Brain microvascular endothelial cell (primary cell): Measurements from ENCODE around the gene JAK3.

Source experiments
- DNase-seq: peaks from one replicate; pipeline ENCODE4 v3.0.0-alpha.2; 2020
- H3K27ac ChIP-seq: fragments of 250-450 bp; sonication (Bioruptor Pico); 2 replicates; pipeline ENCODE4 v1.5.1; 2020; ENCODE audit warnings: mild to moderate bottlenecking, moderate library complexity
- H3K27me3 ChIP-seq: fragments of 250-450 bp; sonication (Bioruptor Pico); replicated peaks from 2 replicates; pipeline ENCODE4 v1.5.1; 2020; ENCODE audit warnings: mild to moderate bottlenecking
- H3K36me3 ChIP-seq: fragments of 250-450 bp; sonication (Bioruptor Pico); replicated peaks from 2 replicates; pipeline ENCODE4 v1.5.1; 2020; ENCODE audit warnings: mild to moderate bottlenecking
- H3K4me3 ChIP-seq: 2 replicates; pipeline ENCODE4 v1.5.1; 2011; ENCODE audit warnings: low read depth, mild to moderate bottlenecking, control low read depth, low read length, moderate library complexity
- in situ Hi-C: cut with HindIII; loops from 2 replicates; pipeline ENCODE4 v1.10.0; 2017; ENCODE audit warnings: low sequenced_read_pairs, low pct_ligation_motif_present
- TF ChIP-seq, protein P1 (sequence below): IDR thresholded peaks from 2 replicates; pipeline ENCODE4 v1.5.1; 2011; ENCODE audit warnings: low read depth, mild to moderate bottlenecking, moderate library complexity, low read length, control low read depth, inconsistent platforms; ENCODE audit errors: missing control alignments

Gene JAK3

DNA sequence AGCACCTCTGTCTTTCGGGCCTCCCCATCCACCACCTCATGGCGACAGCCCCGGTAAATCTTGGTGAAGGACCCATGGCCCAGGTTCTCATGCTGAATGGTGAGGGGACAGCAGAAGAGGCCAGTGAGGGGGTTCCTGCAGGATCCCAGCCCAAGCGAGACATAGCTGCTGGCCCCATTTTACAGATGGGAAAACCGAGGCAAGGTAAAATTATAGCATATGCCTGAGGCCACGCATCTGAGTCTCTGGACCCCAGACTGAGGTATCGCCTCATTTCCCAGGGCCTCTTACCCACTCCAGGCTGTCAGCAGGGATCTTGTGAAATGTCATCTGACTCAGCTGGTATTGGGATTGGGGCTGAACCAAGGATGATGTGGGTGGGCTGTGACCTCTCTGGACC, 9.8 kb downstream of the JAK3 start:
- TF ChIP-seq, protein P1, sequence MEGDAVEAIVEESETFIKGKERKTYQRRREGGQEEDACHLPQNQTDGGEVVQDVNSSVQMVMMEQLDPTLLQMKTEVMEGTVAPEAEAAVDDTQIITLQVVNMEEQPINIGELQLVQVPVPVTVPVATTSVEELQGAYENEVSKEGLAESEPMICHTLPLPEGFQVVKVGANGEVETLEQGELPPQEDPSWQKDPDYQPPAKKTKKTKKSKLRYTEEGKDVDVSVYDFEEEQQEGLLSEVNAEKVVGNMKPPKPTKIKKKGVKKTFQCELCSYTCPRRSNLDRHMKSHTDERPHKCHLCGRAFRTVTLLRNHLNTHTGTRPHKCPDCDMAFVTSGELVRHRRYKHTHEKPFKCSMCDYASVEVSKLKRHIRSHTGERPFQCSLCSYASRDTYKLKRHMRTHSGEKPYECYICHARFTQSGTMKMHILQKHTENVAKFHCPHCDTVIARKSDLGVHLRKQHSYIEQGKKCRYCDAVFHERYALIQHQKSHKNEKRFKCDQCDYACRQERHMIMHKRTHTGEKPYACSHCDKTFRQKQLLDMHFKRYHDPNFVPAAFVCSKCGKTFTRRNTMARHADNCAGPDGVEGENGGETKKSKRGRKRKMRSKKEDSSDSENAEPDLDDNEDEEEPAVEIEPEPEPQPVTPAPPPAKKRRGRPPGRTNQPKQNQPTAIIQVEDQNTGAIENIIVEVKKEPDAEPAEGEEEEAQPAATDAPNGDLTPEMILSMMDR, result no peak
- H3K4me3 ChIP-seq, result no peak overlapping the region
- H3K27me3 ChIP-seq, result no peaks in the 10 kb centered on the region
- no peak for DNase-seq
- in situ Hi-C loops, result no loop called here
- no peaks in the 10 kb centered on the region for H3K36me3 ChIP-seq
- H3K27ac ChIP-seq, result no peak overlapping the region

DNA sequence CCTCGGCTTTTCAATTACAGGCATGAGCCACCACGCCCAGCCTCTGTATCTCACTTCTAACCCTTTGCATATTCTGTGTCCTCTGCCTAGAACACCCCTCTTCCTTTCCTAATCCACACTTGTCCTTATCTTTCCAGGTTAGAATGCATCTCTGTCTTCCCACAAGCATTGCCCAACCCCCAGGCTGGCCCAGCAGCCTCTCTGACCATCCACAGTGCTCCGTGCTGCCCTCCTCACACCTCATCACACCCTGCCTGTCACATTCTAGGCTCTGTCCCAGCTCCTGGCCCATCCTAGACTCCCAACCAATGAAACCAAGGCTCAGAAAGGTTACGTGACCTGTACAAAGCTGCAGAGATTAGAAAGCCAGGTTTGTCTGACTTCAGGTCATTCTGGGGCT, 11.3 kb downstream of the JAK3 start:
- Histone ChIP-seq H3K4me3 (no peak overlapping the region), H3K27me3 (no peaks in the 10 kb centered on the region), H3K27ac (no peak overlapping the region), H3K36me3 (no peaks in the 10 kb centered on the region)
- DNase-seq, result no peak
- in situ Hi-C loops, result no loop called here
- TF ChIP-seq, protein P1, result no peak

DNA sequence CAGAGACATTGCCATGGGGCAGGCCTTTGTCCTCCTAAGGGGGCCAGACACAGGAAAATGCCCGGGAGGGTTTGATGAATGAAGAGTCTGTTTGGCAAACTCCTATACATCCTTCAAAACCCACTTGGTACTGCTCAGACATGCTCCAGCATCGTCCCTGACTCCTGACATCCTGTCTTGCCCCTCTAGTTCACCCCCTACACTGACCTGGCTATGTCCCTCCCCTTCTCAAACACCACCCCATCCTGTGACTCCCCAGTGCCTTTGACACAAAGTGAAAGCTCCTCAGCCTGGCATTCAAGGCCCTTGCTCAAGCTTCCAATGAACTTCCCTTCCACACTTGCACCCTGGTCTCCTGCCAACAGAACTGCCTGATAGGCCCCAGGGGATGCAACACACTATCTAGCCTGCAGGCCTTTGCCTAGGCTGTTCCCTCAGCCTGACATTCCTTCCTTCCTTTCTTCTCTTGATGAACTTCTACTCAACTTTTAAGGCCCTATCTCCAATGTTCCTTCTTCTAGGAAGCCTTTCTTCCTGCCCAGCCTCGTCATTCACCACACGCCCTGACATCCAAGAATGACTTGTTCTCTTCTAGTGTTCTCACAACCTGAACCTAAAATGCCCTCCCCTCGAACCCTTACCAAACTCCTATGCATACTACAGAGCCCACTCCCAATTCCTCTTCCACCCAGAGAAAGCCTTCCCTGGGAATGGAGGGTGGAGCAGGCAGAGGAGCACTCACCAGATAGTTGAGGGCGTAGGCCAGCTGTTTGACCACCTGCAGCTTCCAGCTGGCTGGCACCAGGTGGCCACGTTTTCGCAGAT, 12.4 kb downstream of the JAK3 start:
- Histone ChIP-seq H3K4me3 (no peak overlapping the region), H3K27ac (no peak overlapping the region), H3K27me3 (no peaks in the 10 kb centered on the region), H3K36me3 (no peaks in the 10 kb centered on the region)
- in situ Hi-C loops, result no loop called here
- DNase-seq, result no peak
- TF ChIP-seq, protein P1, result no peak

- in situ Hi-C loops, result no loop called here
- H3K27ac ChIP-seq, result no peak overlapping the region
- DNase-seq, result no peak
- no peak overlapping the region for H3K4me3 ChIP-seq
- TF ChIP-seq, protein P1, result peak; percentile 43
- no peaks in the 10 kb centered on the region for H3K27me3 ChIP-seq
- no peaks in the 10 kb centered on the region for H3K36me3 ChIP-seq
Measured at GRCh38 chr19:17834350-17835181, 13.2 kb downstream of the JAK3 start.

GRCh38 chr19:17832443-17833208, 15.2 kb downstream of the JAK3 start:
- no peak overlapping the region for H3K27ac ChIP-seq
- H3K36me3 ChIP-seq, result no peaks in the 10 kb centered on the region
- H3K27me3 ChIP-seq, result no peaks in the 10 kb centered on the region
- TF ChIP-seq, protein P1, result no peak
- no peak for DNase-seq
- in situ Hi-C loops, result no loop called here
- no peak overlapping the region for H3K4me3 ChIP-seq
